Activated gamma-delta T cell (primary cell): ENCODE results near the gene SCN2B.

Source experiments
- DNase-seq: peaks from one replicate; lab custom pipeline; 2025; lab: John Stamatoyannopoulos, UW

Gene SCN2B

DNA sequence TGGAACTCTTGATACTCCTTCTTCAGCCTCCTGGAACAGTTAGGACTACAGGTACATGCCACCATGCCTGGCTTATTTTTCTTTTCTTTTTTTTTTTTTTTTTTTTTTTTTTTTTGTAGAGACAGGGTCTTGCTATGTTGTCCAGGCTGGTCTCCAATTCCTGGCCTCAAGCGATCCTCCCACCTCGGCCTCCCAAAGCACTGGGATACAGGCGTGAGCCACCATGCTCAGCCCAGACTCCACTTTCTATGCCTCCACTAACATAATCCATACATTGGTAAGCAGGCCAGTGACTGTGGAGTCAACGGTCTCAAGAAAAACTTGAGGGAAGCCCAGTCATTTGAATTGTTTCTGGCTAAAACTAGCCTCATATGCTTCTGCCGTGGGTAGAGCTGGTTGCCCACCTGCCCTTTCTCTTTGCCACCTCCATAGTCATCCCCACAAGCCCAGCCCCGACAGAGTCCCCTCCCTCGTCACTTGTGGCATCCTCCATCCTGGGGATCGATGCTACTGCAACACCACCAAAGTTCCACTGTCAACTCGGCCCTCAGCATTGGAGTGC, 2.4 kb downstream of the SCN2B start:
- no peak for DNase-seq

GRCh38 chr11:118172356-118172755, 4.1 kb downstream of the SCN2B start:
- DNase-seq: no peak

GRCh38 chr11:118171269-118172062, 5.0 kb downstream of the SCN2B start:
- no peak for DNase-seq

DNA sequence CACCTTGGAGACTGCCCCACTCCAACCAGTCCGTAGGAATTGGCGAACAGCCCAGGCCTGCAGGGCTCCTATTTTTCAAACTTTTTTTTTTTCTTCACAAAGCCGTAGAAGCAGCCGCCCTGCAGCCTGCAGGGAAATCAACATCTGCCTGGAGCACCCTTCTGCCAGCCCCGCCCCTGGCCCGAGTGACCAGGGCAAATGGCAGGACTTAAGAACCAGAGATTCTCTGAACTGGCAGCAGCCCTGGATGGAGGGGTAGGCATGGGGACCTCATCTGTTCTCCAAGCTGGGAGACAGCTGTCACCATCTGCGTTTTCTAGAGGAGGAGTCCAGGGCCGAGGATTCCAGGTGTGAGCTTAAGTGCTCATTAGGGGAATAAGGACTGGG, 5.6 kb downstream of the SCN2B start:
- no peak for DNase-seq

GRCh38 chr11:118170231-118170630, 6.2 kb downstream of the SCN2B start:
- DNase-seq: no peak

GRCh38 chr11:118169300-118170140, 6.9 kb downstream of the SCN2B start:
- DNase-seq: no peak

DNA sequence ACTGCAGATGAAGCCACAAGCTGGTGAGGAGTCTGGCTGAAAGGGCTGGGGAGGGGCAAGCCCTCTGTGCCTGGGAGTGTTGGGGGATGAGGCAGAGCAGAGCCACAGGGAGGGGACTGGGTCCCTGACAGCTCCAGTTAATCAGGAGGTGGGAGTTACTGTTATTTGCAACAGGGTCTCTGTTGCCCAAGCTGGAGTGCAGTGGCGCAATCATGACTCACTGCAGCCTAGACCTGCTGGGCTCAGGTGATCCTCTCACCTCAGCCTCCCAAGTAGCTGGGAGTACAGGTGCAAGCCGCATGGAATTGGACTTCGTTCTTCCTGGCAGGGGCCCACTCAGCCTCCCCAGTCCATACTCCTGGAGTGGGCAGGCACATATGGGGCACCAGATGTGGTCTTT, 7.7 kb downstream of the SCN2B start:
- DNase-seq: no peak

GRCh38 chr11:118168316-118168715, 8.1 kb downstream of the SCN2B start:
- DNase-seq: no peak

DNA sequence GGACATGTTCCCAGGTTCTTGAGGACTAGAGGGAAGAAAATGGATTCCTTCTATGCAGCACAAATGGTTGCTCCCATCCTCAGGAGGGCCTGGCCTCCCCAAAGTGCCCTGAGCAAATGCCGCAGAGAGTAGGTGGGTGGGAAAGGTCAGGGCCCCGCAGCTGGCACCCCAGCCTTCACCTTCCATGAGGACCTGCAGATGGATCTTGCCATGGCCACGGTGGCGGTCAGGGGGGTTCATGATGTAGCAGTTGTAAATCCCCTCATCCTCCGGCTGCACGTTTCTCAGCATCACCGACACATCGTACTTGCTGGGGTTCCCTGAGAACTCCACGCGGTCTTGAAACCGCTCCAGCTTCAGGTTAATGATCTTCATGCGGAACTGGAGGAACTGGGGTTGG, 8.5 kb downstream of the SCN2B start:
- no peak for DNase-seq

DNA sequence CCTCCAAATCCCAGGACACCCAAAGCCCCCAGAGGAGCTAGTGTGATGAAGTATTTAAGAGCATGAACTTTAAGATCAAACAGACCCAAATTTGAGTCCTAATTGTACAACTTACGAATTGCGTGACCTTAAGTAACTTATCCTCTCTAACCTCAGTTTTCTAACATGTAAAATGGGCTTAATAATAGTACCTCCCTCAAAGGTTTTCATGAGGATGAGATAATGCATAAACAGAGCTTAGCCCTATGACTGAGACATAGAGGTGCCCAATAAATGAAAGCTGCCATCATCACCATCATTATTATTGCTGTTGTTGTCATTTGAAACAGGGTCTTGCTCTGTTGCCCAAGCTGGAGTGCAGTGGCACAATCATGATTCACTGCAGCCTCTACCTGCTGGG, 9.2 kb downstream of the SCN2B start:
- DNase-seq: no peak

DNA sequence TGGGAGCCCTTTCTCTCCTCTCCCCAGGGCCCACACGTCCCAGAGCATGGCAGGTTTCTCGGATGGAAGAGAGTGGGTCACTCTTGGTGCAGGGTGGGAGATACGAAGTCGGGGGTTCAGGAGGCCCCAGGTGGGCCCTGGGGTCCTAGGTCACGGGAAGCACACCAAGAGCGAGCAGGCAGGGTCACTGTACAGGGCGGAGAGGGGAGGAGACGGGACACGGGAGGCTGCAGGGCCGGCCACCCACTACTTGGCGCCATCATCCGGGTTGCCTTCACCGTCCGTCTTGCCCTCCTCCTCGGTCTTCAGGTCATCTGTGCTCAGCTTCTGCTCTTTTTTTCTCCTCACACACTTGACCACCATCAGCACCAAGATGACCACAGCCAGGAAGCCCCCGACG, 9.8 kb downstream of the SCN2B start:
- no peak for DNase-seq

DNA sequence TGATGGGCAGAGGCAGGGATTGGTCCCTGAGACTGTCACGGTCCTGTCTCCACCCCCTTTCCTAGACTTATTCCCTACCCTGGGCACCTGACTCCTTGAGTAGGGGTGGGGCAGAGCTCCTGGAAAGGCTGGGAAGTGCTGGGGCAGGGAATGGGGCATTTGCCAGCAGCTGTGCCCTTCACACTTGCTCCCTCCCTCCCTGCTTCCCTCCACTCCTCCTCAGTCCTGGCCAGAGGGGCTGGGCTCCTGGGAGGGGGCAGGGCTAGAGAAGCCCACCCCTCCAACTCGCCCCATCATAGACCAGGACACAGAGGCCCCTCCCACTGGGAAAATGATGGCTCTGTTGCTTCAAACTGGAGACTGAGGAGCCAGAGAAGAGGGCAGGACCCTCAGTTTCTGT, 11.6 kb downstream of the SCN2B start:
- no peak for DNase-seq

DNA sequence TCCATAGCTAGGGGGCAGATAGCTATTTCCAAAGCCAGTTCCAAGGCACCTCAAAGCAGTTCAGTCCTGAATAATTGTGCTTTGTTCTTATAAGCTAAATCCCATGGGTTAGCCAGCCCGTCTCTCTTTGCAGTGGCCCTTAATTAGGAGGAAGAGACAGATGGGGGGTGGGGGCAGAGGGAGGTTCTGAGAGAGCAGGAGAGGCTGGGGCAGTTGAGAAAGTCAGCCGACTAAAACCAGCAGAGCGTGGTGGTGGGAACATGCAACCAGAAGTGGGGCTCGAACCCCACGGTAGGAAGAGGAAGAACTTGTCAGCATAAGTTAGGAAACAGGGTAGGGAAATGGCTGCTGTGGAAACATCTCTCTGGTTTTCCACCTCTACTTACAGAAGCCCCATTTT, 12.9 kb downstream of the SCN2B start:
- DNase-seq: no peak

GRCh38 chr11:118162846-118163245, 13.6 kb downstream of the SCN2B start:
- no peak for DNase-seq

DNA sequence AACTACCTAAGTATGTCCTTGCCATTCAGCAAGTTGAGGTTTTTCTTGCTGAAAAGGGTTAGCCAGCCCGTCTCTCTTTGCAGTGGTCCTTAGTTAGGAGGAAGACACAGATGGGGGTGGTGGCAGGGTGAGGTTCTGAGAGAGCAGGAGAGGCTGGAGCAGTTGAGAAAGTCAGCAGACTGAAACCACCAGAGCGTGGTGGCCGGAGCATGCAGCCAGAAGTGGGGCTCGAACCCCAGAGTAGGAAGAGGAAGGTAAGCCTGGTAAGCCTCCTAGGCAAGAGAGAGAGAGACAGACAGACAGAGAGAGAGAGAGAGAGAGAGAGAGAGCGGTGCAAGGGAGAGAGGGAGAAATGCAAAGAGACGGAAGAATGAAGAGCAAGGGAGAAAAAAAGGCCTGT, 14.7 kb downstream of the SCN2B start:
- DNase-seq: no peak

DNA sequence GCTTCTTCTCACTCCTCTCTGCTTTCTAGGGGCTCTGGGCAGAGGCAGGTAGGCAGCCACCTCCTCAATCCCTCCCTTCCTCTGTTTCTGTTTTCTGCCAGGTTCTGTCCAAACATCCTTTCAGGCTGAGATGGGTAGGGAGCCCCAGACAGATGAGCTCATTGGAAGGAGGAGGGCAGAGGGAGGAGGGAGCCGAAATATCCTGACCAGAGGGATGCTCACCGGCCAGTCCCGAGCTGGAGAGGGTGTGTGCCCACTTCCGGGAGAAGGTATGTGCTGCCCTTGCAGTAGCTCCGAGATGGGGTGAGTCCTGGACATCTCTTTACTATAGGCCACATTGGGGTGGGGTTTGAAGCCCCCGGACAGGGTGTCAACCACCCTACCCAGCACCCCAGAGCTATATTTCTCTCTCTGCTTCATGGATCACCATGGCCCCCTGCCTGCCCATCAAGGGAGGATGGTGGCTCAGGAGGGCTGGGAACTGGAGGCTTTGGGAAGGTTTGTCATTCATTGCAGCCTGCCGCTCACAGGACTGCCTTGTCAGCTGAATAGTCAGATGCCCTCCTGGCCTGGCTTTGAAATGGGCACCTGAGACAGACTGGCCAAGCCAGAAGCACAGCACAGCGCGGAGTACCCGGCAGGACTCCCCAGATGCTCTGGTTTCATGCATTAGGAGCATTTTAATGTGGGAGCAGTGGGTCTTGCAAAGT, 19.1 kb downstream of the SCN2B start:
- DNase-seq: no peak

- no peak for DNase-seq
Observed at GRCh38 chr11:118156531-118157185, 19.8 kb downstream of the SCN2B start.

GRCh38 chr11:118155776-118156530, 20.5 kb downstream of the SCN2B start:
- DNase-seq: no peak

GRCh38 chr11:118154641-118155040, 21.8 kb downstream of the SCN2B start:
- no peak for DNase-seq

- DNase-seq: no peak
Observed at GRCh38 chr11:118153976-118154375, 22.5 kb downstream of the SCN2B start.

DNA sequence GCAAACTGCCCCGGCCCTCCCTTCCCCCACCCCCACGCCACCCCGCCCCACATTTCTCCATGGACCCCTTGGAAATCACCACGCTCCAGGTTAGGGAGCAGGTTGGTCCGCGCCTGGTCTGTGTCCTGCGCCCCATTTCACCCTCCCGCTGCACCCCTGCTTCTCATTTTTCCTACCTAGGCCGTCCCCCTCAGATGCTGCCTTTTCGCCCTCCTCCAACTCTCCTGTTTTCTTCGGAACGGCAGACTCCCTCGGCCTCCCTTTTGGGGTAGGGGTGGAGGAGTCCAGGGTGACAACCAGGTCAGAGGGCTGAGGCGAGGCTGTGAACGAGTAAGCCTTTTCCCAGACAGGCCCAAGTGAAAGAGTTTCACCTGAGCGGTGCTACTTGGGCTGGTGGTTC, 22.9 kb downstream of the SCN2B start:
- DNase-seq: no peak
